Fibroblast of skin of right quadriceps (primary cell): ENCODE measurements around the gene DENND1A.
"Not testable (repeated sequence)": the region's sequence is repeated elsewhere in the genome, so short reads cannot be mapped to it uniquely, and the experiment has no call there.

Experiments used
- DNase-seq: peaks from one replicate; pipeline ENCODE4 v3.0.0-alpha.2; 2013

The DENND1A gene

GRCh38 chr9:123929870-123930831, at the start of gene DENND1A:
Gene DENND1A (minus strand): TSS chr9:123930126. CDS start chr9:123929905, 221 bp downstream.
- peak; percentile 92 for DNase-seq

GRCh38 chr9:123978981-123979380, 49.1 kb upstream of the DENND1A start:
- no peak for DNase-seq

GRCh38 chr9:123976579-123976978, 46.7 kb upstream of the DENND1A start:
- DNase-seq: not testable (repeated sequence)

- DNase-seq: no peak
These were observed 45.9 kb upstream of the DENND1A start for GRCh38 chr9:123975871-123976270.

- DNase-seq: no peak
These were observed 44.5 kb upstream of the DENND1A start for GRCh38 chr9:123974471-123974870.

GRCh38 chr9:123973590-123974223, 43.8 kb upstream of the DENND1A start:
- no peak for DNase-seq

GRCh38 chr9:123972618-123973017, 42.7 kb upstream of the DENND1A start:
- no peak for DNase-seq

- DNase-seq: no peak
These were observed 37.4 kb upstream of the DENND1A start for GRCh38 chr9:123967323-123967722.

GRCh38 chr9:123965801-123966686, 36.1 kb upstream of the DENND1A start:
- DNase-seq: no peak

- DNase-seq: no peak
These were observed 34.8 kb upstream of the DENND1A start for GRCh38 chr9:123964761-123965160.

GRCh38 chr9:123960965-123961364, 31.0 kb upstream of the DENND1A start:
- no peak for DNase-seq

- no peak for DNase-seq
These were observed 30.4 kb upstream of the DENND1A start for GRCh38 chr9:123960366-123960765.

- no peak for DNase-seq
These were observed 29.9 kb upstream of the DENND1A start for GRCh38 chr9:123959787-123960186.

- DNase-seq: no peak
These were observed 27.8 kb upstream of the DENND1A start for GRCh38 chr9:123957731-123958130.

- no peak for DNase-seq
These were observed 27.3 kb upstream of the DENND1A start for GRCh38 chr9:123957168-123957721.

GRCh38 chr9:123955637-123956036, 25.7 kb upstream of the DENND1A start:
- no peak for DNase-seq

GRCh38 chr9:123954518-123955280, 24.8 kb upstream of the DENND1A start:
- DNase-seq: peak; percentile 62

GRCh38 chr9:123952641-123953495, 22.9 kb upstream of the DENND1A start:
- DNase-seq: no peak

GRCh38 chr9:123948286-123948685, 18.4 kb upstream of the DENND1A start:
- no peak for DNase-seq

GRCh38 chr9:123947326-123947725, 17.4 kb upstream of the DENND1A start:
- DNase-seq: no peak
